ENCODE results near the gene OSBPL2.

The OSBPL2 gene

DNA sequence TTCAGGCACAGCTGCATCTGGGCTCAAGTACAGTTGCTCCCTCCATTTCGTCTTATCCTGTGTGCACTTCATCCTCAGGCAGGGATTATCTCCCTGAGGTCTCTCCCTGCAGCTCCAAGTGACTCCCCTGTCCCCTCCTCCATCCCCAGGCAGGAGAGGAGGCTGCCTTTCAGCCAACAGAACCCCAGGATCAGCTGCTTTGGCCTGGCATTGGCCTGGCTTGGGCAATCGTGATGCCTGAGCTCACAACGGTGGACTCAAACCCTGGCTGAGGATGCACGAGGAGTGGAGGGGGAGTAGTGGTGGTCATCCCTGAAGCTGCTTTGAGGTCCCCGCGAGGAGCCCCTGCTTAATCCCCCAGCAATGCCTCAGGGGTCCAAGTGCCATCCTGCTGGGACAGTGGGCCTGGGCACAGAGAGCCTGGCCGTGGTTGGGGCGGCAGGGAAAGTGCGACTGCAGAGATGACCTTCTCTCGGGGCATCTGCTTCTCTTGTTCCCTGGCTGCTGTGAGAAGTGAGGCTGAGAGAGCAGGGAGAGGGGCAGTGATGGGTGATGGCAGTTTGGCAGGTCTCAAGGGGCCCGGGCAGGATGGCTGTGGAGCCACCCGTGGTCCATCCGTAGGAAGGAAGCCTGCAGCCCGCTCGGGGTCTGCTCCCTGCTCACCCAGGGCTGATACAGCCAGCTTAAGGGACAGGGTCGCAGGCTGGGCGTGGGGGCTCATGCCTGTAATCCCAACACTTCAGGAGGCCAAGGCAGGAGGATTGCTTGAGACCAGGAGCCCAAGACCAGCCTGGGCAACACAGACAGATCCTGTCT lies 12.3 kb upstream of the OSBPL2 start:
- DNase-seq (ENCODE audit: insufficient read length) (no peak), FAIRE-seq (no peak)
- TF ChIP-seq TAF1 (IDR thresholded peaks at IDR 0.05; ENCODE audit: borderline replicate concordance, low read depth, low read length) (no peak), POLR2AphosphoS5 (IDR thresholded peaks at IDR 0.05; ENCODE audit: low read depth, low read length) (no peak), POLR2A (IDR thresholded peaks at IDR 0.05; ENCODE audit: low read depth, low read length) (no peak)

- TF ChIP-seq POLR2A (IDR thresholded peaks at IDR 0.05; ENCODE audit: low read depth, low read length) (no peak), TAF1 (IDR thresholded peaks at IDR 0.05; ENCODE audit: borderline replicate concordance, low read depth, low read length) (no peak), POLR2AphosphoS5 (IDR thresholded peaks at IDR 0.05; ENCODE audit: low read depth, low read length) (no peak)
- no peak for FAIRE-seq
Observed at GRCh38 chr20:62226707-62227590, 11.4 kb upstream of the OSBPL2 start.

GRCh38 chr20:62227591-62227976 lies 10.7 kb upstream of the OSBPL2 start:
- TF ChIP-seq POLR2AphosphoS5 (IDR thresholded peaks at IDR 0.05; ENCODE audit: low read depth, low read length): no peak
- TF ChIP-seq POLR2A (IDR thresholded peaks at IDR 0.05; ENCODE audit: low read depth, low read length): no peak
- TF ChIP-seq TAF1 (IDR thresholded peaks at IDR 0.05; ENCODE audit: borderline replicate concordance, low read depth, low read length): no peak
- no peak for FAIRE-seq

More at GRCh38 chr20:62226707-62227590, 11.4 kb upstream of the OSBPL2 start:
- DNase-seq (ENCODE audit: insufficient read length): no peak

DNA sequence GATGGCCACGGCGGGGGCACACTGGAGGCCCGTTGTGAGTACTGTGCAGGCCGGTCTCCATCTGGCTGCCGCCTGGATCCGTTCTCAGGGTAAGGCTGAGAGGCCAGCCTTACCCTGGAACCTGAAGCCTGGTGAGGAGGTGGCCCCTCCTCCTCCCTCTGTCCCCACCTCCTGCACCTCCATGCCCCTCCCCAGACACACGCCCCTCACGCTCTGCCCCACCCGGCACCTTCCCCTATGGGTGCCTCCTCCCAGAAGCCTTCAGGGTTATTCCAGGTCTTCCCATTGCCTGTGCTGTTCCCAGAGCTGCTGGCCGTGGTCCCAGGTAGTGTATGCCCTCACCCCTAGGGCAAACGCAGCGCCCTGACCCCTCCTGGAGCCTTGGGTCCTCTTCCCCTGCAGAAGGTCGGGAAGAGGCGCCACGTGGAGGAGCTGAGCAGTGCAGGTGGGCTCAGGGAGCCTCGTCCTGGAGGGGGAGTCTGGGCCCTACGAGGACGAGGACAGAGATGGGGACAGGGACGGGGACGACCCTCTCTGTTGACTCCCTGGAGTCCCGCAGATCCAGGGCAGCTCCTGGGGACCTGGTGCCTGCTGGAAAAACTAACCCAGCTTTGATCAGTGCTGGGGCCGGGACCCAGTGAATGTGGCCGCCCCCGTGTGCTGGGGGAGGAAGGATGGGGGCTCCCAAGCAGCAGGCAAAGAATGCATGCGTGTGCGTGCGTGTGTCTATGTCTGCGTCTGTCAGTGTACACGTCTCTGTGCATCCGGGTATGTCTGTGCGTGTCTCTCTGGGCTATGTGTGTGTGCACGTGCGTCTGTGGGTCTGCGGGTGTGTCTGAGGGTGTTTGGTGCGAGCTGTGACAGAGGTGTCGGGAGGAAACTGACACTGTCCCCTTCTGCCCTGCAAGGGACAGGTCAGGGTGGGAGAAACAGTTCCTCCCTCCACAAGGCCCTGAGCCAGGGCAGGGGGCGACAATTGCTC lies 10.1 kb upstream of the OSBPL2 start:
- TF ChIP-seq POLR2AphosphoS5 (IDR thresholded peaks at IDR 0.05; ENCODE audit: low read depth, low read length) (no peak), TAF1 (IDR thresholded peaks at IDR 0.05; ENCODE audit: borderline replicate concordance, low read depth, low read length) (no peak), POLR2A (IDR thresholded peaks at IDR 0.05; ENCODE audit: low read depth, low read length) (no peak)
- DNase-seq (ENCODE audit: insufficient read length): no peak
- no peak for FAIRE-seq

More at GRCh38 chr20:62227591-62227976, 10.7 kb upstream of the OSBPL2 start:
- DNase-seq (ENCODE audit: insufficient read length): no peak

- no peak for FAIRE-seq
- TF ChIP-seq POLR2AphosphoS5 (IDR thresholded peaks at IDR 0.05; ENCODE audit: low read depth, low read length): no peak
- TF ChIP-seq POLR2A (IDR thresholded peaks at IDR 0.05; ENCODE audit: low read depth, low read length): no peak
- no peak for TF ChIP-seq TAF1 (IDR thresholded peaks at IDR 0.05; ENCODE audit: borderline replicate concordance, low read depth, low read length)
- DNase-seq (ENCODE audit: insufficient read length): no peak
Observed at GRCh38 chr20:62228982-62229545, 9.3 kb upstream of the OSBPL2 start.

DNA sequence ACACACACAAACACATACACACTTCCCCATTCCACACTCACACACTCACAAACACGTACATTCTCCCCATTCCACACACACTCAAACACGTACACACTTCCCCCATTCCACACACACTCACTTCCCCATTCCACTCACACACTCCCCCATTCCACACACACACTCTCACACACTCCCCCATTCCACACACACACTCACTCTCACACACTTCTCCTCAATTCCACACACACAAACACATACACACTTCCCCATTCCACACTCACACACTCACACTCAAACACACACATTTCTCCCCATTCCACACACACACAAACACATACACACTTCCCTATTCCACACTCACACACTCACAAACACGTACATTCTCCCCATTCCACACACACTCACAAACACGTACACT lies 8.7 kb upstream of the OSBPL2 start:
- TF ChIP-seq POLR2A (IDR thresholded peaks at IDR 0.05; ENCODE audit: low read depth, low read length): no peak
- no peak for TF ChIP-seq TAF1 (IDR thresholded peaks at IDR 0.05; ENCODE audit: borderline replicate concordance, low read depth, low read length)
- no peak for TF ChIP-seq POLR2AphosphoS5 (IDR thresholded peaks at IDR 0.05; ENCODE audit: low read depth, low read length)
- DNase-seq (ENCODE audit: insufficient read length): no peak
- no peak for FAIRE-seq

GRCh38 chr20:62230276-62230675 lies 8.0 kb upstream of the OSBPL2 start:
- no peak for TF ChIP-seq POLR2AphosphoS5 (IDR thresholded peaks at IDR 0.05; ENCODE audit: low read depth, low read length)
- TF ChIP-seq POLR2A (IDR thresholded peaks at IDR 0.05; ENCODE audit: low read depth, low read length): no peak
- TF ChIP-seq TAF1 (IDR thresholded peaks at IDR 0.05; ENCODE audit: borderline replicate concordance, low read depth, low read length): no peak
- DNase-seq (ENCODE audit: insufficient read length) (no peak), FAIRE-seq (no peak)

GRCh38 chr20:62230696-62231095 lies 7.6 kb upstream of the OSBPL2 start:
- FAIRE-seq (no peak), DNase-seq (ENCODE audit: insufficient read length) (no peak)
- TF ChIP-seq POLR2A (IDR thresholded peaks at IDR 0.05; ENCODE audit: low read depth, low read length): no peak
- no peak for TF ChIP-seq TAF1 (IDR thresholded peaks at IDR 0.05; ENCODE audit: borderline replicate concordance, low read depth, low read length)
- TF ChIP-seq POLR2AphosphoS5 (IDR thresholded peaks at IDR 0.05; ENCODE audit: low read depth, low read length): no peak

- no peak for TF ChIP-seq TAF1 (IDR thresholded peaks at IDR 0.05; ENCODE audit: borderline replicate concordance, low read depth, low read length)
- no peak for TF ChIP-seq POLR2A (IDR thresholded peaks at IDR 0.05; ENCODE audit: low read depth, low read length)
- no peak for TF ChIP-seq POLR2AphosphoS5 (IDR thresholded peaks at IDR 0.05; ENCODE audit: low read depth, low read length)
- DNase-seq (ENCODE audit: insufficient read length): no peak
- no peak for FAIRE-seq
Observed at GRCh38 chr20:62231292-62231691, 7.0 kb upstream of the OSBPL2 start.

GRCh38 chr20:62232194-62232593 lies 6.1 kb upstream of the OSBPL2 start:
- TF ChIP-seq TAF1 (IDR thresholded peaks at IDR 0.05; ENCODE audit: borderline replicate concordance, low read depth, low read length) (no peak), POLR2A (IDR thresholded peaks at IDR 0.05; ENCODE audit: low read depth, low read length) (no peak), POLR2AphosphoS5 (IDR thresholded peaks at IDR 0.05; ENCODE audit: low read depth, low read length) (no peak)
- FAIRE-seq (no peak), DNase-seq (ENCODE audit: insufficient read length) (no peak)
